ENCODE data around the gene MISP.

Gene MISP

DNA sequence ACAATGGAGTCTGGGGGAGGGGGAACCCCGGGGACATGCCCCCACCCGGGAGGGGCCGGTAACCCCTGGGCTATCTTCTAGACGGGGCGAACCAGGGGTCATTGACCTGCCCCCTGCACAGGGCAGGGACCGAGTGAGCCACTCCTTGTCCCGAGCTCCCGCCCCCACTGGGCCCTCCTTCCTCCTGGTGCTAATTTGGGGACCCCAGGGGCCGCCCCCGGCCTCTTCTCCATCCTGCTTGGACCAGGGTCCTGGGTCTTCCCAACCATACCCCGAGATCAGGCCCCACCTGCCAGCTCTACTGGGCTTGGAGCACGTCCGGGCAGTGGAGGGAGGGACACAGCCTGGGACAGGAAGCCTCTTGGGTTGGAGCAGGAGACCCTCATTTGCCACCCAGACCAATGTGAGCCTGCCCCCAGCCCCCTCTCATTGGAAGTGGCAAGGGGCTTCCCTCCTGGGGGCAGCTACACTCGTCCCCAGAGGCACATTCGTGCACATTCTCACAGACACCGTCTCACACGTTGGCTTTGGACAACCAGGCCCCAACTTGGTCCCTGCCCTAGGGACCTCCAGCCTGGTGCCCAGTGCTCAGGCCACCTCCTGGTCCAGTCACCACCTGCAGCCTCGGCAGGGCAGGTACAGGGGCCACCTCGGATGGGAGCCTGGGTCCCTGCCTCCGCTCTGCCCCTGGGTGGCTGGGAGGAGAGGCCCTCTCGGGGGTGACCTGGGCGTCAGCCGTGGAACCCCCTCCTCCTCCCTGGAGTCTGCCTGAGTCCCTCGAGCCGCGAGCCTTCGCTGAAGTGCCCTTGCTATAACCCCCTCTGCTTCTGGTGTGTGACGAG, 3.3 kb upstream of the MISP start:
- no peak for DNase-seq

GRCh38 chr19:748274-748598, 2.7 kb upstream of the MISP start:
- no peak for DNase-seq

GRCh38 chr19:749811-750210, 1.1 kb upstream of the MISP start:
- no peak for DNase-seq

DNA sequence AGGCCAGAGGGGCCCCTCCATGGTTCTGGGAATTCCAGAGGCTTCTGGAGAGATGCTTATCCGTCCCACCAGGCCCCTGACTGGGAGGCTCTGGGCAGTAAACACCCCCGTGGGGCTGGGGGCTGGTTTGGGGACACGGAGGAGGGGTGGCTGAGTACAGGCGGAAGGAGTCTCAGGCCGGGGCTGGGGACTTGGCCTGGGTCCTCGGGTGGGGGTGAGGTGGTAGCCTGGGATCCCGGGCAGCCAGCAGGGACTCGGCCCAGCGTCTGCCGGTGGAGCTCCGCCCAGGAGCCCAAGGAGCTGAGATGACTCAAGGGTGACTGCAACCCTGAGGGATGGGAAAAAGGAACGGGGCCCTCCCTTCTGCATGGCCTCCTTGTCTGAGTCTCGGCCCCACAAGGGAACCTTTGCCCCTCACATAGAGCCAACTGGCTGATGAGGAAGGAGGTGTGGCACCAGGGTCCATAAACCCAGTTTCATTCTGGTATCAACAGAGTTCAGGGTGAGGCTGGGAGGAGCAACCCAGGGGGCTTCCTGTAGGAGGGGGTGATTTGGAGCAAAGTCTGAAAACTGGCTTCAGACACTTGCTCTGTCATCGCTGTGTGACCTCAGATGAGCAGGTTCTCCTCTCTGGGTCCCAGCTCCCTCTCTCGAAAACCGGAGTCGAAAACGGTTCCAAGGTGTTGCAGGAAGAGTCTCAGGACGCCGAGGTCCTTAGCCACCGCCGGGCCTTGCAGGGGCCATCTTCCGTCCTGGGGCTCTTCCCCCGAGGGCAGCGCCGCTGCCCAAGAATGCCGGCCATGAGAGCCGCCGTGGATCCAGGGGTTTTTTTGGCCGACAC, 809 bp downstream of the MISP start:
- DNase-seq, result no peak

GRCh38 chr19:752652-753517, 2.0 kb downstream of the MISP start:
- no peak for DNase-seq

- DNase-seq, result no peak
These were observed 3.6 kb downstream of the MISP start for GRCh38 chr19:754530-754929.

DNA sequence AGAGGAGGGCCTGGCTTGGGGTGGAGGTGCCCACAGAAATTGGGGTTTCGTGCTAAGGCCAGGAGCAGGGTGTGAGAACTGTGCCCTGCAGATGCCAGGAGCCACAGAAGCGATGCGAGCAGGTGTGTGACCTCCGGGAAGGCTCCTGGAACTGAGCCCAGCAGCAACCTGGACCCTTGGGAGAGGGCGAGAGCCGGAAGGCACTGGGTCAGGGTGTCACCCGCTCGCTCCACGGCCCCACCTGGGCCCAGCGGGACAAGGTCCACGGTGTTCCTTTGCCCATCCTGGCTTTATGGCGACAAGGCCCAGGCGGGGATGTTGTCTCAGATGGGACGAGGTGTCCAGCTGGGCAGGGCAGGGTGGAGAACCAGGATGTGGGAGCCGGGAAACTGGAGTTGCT, 4.2 kb downstream of the MISP start:
- no peak for DNase-seq

DNA sequence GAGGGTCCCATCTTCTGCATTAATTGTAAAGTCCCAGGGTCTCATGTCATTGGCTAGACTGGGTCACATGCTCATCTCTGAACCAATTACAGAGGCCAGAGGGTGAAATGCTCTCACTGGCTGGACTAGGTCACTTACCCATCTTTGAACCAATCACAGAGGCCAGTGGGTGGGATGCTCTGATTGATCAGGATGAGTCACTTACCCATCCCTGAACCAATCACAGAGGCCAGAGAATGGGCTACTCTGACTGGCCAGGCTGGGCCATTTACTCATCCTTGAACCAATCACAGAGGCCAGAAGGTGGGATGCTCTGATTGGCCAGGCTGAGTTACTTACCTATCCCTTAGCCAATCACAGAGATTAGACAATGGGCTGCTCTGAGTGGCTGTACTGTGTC, 5.3 kb downstream of the MISP start:
- DNase-seq, result no peak

DNA sequence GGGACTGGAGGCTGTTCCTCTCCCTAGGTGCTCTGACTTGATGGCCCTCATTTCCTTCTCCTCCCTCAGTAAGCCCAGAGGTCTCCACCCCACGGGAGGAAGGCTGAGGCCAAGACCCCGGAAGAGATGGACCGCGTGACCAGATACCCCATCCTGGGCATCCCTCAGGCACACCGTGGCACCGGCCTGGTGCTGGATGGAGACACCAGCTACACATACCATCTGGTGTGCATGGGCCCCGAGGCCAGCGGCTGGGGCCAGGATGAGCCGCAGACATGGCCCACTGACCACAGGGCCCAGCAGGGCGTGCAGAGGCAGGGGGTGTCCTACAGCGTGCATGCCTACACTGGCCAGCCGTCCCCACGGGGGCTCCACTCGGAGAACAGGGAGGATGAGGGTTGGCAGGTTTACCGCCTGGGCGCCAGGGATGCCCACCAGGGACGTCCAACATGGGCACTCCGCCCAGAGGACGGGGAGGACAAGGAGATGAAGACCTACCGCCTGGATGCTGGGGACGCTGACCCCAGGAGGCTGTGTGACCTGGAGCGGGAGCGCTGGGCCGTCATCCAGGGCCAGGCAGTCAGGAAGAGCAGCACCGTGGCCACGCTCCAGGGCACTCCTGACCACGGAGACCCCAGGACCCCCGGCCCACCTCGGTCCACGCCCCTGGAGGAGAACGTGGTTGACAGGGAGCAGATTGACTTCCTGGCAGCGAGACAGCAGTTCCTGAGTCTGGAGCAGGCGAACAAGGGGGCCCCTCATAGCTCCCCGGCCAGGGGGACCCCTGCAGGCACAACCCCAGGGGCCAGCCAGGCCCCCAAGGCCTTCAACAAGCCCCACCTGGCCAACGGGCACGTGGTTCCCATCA, 6.1 kb downstream of the MISP start:
- no peak for DNase-seq

DNA sequence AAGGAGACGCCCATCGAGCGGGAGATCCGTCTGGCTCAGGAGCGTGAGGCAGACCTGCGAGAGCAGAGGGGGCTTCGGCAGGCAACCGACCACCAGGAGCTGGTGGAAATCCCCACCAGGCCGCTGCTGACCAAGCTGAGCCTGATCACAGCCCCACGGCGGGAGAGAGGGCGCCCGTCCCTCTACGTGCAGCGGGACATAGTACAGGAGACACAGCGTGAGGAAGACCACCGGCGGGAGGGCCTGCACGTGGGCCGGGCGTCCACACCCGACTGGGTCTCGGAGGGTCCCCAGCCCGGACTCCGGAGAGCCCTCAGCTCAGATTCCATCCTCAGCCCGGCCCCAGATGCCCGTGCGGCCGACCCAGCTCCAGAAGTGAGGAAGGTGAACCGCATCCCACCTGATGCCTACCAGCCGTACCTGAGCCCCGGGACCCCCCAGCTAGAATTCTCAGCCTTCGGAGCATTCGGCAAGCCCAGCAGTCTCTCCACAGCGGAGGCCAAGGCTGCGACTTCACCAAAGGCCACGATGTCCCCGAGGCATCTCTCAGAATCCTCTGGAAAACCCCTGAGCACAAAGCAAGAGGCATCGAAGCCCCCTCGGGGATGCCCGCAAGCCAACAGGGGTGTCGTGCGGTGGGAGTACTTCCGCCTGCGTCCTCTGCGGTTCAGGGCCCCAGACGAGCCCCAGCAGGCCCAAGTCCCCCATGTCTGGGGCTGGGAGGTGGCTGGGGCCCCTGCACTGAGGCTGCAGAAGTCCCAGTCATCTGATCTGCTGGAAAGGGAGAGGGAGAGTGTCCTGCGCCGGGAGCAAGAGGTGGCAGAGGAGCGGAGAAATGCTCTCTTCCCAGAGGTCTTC, 7.1 kb downstream of the MISP start:
- no peak for DNase-seq

- no peak for DNase-seq
These were observed 12.3 kb downstream of the MISP start for GRCh38 chr19:763181-763580.

DNA sequence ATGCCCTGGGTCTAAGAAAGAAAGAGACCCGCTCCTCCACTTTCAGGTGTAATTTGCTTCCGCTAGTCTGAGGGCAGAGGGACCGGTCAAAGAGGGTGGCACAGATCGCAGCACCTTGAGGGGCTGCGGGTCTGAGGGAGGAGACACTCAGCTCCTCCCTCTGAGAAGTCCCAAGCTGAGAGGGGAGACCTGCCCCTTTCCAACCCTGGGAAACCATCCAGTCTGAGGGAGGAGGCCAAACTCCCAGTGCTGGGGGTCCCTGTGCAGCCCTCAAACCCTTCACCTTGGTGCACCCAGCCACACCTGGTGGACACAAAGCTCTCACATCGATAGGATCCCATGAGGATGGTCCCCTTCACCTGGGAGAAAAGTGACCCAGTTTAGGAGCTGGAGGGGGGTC, 13.0 kb downstream of the MISP start:
- DNase-seq, result no peak

GRCh38 chr19:764301-764700, 13.4 kb downstream of the MISP start:
- DNase-seq, result no peak

DNA sequence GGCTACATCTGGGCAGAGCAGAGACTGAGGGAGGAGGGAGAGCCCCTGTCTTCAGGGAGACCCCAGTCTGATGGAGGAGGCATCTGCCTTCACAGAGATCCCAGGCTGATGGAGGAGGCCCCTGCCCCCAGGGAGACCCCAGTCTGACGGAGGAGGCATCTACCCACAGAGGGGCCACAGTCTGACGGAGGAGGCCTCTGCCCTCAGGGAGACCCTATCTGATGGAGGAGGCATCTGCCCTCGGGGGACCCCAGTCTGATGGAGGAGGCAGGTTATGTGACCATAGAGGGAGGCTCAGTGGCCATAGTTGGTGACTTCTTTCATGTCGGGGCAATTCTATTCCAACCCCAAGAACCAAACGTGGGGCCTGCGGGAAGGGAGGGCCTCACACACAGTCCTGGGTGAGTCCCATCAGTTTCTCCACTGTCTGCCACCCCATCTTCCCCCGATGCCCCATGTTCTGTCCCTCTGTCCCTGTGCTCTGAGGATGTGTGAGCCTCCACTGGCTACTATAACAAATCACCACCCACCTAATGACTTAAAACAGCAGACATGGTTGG, 14.3 kb downstream of the MISP start:
- no peak for DNase-seq

GRCh38 chr19:768424-768823, 17.5 kb downstream of the MISP start:
- no peak for DNase-seq

GRCh38 chr19:769616-770015, 18.7 kb downstream of the MISP start:
- DNase-seq, result no peak

DNA sequence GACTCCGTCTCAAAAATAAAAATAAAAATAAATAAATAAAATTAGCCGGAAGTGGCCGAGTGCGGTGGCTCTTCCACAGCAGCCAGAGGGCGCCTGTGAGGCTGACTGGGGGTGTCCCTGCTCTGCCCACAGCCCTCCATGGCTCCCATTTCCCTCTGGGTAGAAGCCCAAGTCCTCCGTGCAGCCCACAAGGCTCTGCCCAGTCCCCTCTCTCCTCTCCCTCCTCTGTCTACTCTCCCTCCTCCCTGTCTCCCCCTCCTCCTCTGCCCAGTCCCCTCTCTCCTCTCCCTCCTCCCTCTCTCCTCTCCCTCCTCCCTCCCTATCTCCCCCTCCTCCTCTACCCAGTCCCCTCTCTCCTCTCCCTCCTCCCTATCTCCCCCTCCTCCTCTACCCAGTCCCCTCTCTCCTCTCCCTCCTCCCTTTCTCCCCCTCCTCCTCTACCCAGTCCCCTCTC, 20.4 kb downstream of the MISP start:
- no peak for DNase-seq

DNA sequence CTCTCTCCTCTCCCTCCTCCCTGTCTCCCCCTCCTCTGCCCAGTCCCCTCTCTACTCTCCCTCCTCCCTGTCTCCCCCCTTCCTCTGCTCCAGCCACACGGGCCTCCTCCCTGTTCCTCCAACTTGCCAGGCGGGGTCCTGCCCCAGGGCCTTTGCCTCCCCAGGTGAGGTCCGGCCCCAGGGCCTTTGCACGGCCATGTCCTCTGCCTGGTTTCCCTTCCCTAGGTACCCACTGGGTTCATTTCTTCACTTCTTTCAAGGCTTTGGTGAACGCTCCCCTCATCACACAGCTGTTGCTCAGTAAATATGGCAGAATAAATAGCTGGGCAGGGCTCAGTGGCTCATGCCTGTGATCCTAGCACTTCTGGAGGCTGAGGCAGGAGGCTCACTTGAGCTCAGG, 21.2 kb downstream of the MISP start:
- DNase-seq, result no peak

DNA sequence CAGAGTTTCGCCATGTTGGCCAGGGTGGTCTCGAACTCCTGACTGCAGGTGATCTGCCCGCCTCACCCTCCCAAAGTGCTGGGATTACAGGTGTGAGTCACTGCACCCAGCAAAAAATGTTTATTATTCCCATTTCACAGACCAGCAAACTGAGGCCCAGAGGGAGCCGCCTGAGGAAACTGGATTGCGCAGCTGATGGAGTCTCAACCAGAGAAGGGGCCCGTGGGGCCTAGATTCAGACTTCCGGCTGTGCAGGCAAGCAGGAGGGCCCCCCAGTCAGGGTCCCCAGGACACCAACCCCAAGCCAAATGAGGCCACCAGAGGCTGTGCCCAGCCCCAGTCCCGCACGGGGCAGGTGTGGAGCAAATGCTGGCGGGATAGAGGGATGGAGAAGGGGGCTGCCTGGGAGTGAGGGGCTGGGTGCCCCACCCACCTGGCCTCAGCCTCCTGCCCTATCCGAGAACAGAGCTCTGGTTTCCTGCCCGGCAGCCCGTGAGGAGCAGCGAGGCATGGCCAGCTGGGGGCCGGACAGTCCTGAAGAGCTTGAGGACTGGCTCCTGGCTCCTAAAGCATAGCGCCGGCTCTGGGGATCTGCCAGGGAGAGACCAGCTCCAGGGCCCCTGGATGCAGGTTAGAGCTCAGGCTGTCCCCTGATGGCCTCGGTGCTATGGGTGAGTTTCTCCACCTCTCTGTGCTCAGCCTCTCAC, 22.0 kb downstream of the MISP start:
- DNase-seq, result no peak

GRCh38 chr19:776549-776948, 25.6 kb downstream of the MISP start:
- DNase-seq, result no peak

Measured in activated CD4-positive, alpha-beta T cell treated with anti-CD3 and anti-CD28 coated beads for 4 hours (primary cell).